CD4-positive, alpha-beta T cell treated with Interleukin-6 for 4 hours (primary cell): Measurements from ENCODE around the gene KRT14.
"Not testable (repeated sequence)": the region's sequence is repeated elsewhere in the genome, so short reads cannot be mapped to it uniquely, and the experiment has no call there.

ENCODE experiments used
- DNase-seq: peaks from one replicate; pipeline ENCODE4 v3.0.0-alpha.2; 2020; ENCODE audit warnings: mixed read lengths

The KRT14 gene

DNA sequence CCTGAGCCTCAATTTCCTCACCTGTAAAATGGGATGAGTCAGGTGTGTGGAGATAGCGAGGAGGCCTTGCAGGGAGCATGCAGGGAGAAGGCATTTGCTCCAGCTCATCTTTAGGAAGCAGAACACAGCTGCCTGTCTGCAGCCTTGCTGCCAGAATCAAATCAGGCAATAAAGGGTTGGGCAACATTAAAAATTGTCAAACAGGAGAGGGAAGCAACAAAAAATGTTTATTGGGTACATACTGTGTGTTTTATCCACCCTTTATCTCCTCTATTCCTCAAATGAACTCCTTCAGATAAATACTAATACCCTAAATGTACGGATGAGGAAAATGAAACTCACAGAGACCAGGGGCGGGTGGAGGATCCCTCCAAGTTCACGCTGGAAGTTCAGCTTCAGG lies 13.6 kb upstream of the KRT14 start:
- no peak for DNase-seq

DNA sequence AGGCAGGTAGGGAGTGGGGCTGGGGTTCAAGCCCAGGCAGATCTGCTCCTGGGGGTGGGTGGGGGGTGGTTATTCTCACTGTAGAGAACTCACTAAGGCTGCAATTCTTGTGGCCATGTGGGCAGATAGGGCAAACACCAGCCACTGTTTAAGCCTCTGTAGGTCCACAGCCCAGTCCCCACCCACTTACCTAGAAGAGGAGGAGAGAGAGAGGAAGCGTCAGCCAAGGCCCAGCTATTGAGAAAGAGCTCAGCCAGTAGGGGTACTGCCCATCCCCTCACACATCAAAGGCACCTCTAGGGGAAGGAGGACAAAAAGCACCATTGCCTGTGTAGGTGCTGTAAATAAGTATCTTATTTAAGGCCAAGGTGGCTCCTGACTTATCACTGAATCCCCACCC lies 13.0 kb upstream of the KRT14 start:
- no peak for DNase-seq

DNA sequence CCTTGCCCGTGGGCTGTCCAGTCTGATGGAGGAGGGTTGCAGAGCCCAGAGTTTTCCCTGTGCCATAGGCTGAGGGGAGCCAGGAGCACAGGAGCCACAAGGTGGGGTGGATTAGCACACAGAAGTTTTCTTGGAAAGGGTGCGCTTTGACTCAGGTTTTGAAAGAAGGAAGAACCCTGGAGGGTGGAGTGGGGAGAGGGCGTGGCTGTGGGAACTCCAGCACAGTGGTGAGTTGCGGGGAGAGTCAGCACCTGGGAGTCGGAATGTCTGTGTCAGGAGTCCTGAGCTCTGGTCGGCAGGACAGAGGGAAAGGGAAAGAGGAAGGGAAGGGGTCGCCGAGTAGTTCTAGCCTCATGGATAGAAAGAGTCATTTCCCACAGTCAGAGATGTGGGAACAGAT lies 8.9 kb upstream of the KRT14 start:
- no peak for DNase-seq

DNA sequence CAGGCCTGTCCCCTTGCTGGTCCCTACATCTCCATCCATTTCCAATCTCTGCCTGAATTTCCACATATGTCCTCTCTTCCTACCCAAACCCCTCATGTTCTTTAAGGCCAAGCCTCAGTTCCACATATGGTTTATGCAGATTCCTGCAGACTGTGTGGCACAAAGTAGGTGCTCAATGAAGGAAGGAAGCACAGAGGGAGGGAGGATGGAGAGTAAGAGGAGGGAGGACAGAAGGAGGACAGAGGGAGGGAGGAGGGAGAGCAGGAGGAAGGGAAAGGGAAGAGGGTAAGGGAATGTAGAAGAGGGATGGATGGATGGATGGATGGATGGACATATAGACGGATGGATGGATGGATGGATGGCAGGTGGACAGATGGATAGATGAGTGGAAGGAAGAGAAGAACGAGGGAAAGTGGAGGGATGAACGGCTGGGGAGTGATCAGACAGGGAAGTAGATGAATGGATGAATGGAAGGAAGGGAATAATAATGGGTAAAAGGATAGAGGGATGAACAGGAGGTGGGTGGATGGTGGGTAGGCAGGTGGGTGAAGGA lies 7.7 kb upstream of the KRT14 start:
- no peak for DNase-seq

DNA sequence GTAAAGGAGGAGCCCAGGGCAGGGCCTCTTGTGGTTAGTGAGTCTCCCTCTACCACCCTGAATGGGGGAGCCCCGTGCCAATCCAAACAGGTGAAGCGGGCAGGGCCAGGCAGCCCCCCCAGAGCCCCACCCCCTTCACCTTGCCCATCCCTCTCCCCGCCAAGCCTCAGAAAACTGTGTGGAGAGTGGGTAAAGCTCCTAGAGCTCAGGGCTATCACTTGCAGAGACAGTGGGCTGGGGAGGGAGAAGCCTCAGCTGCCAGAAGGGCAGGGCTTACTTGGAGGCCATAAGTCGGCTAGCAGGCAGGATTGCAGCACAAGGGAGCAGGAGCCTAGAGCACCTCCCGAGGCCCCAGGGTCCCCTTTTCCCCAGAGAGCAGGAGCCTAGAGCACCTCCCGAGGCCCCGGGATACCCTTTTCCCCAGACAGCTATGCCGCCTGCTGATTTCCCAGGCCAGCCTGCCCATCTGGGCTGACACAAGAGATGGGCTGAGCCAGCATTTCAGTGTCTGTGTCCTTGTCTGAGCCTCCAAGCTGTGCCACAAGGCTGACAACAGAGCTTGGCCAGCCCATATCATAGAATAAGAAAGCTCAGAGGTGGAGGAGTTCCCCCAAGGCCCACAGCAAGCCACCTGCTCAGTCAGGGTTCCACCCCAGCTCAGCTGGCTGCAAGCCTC lies 6.7 kb upstream of the KRT14 start:
- no peak for DNase-seq

DNA sequence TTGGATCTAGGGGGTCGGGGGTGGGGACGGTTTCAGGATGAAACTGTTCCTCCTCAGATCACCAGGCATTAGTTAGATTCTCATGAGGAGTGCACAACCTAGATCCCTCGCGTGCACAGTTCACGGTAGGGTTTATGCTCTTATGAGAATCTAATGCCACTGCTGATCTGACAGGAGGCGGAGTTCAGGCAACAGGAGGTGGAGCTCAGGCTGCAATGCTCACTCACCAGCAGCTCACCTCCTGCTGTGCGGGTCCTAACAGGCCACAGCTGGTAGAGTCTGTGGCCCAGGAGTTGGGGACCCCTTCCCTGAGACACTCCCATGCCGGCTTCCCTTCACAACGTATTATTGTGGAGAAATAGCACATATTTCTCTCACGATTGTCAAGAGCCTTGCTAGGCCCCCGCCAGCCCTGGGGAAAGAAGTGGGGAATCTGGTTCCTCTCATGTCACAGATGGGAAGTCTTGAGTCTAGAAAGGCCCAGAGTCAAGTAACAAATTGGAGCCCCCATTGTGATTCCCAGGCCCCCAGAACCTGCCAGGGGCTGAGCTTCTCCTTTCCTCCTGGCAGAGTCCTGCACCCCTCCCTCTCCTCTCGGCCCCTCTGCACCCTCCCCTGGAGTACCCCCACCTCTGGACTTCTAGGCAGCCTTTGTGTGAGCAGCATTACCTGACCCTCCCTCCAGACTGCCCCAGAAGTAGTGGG lies 6.1 kb upstream of the KRT14 start:
- no peak for DNase-seq

DNA sequence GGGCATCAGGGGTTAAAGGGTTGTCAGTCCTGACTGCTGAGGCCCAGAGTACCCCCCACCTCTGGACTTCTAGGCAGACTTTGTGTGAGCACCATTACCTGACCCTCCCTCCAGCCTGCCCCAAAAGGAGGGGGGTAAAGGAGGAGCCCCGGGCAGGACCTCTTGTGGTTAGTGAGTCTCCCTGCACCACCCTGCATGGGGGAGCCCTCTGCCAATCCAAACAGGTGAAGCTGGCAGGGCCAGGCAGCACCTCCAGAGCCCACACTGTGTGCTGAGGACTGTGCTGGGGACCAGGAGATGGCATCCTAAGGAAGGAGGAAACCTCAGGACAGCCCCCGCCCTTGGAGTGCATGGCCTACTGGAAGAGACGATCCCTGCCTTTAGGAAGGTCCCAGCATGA lies 2.6 kb upstream of the KRT14 start:
- no peak for DNase-seq

DNA sequence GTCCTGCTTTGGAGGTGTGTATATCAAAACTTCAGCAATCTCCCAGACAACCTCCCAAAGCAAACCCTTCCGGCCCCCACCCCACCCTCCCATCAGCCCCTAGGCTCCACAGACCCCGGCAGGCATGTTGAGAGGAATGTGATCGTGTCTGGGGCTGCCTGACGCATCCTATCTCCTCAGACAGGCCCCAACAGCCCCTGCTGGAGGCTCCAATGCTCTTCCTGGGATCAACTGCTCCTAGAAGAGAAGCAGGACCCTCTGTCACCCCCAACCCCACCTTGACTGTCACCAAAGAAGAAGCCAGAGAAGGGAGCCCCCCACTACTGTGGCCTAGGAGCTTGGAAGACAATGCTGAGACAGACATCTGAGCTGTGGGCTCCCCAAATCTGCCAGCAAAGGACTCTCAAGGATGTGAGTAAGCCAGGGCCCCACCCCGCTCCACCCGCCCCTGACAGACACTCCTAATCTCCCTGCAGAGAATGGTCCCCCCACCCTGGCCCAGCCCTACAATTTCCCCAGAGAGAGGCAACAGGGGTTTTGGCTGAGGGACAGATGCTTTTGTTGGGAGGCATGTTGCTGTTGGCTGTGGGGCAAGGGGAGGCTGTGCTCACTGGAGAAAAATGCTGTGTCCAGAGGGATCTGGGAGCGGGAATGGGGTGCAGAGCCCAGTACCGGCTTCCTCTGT lies 1.6 kb upstream of the KRT14 start:
- no peak for DNase-seq

DNA sequence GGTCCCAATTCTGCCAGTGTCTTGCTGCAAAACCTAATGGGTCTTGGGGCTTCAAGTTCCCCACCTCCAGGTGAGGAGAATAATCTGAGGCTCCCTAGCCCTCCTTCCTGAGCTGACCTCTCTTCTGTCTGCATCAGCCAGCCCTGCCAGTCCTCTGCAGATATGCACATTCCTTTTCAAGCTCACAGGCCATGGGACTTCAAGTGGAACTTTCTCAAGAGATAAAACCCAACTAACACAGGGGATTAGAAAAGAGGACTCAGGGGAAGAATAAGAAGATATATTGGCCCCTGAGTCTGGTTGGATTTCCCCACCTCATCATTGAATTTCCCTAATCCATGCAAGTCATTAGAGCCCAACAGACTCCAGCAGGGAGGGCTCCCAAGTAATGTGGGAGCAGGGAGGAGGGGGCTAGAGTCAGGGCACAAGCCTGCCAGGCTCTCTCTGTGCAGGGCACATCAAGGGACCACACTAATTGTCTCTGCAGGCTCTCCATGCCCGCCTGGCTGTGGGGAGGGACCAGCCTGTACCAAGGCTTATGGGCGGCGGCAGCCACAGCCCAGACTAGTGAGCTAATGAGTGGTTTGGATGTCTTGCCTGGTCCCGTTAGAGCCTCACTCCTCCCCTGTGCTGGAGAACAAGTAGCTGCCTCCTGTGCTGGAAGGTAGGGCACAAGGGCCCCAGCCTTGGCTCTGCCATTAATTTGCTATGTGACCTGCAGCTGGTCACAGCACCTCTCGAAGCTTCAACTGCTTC lies 1.2 kb downstream of the KRT14 start:
- DNase-seq: no peak

DNA sequence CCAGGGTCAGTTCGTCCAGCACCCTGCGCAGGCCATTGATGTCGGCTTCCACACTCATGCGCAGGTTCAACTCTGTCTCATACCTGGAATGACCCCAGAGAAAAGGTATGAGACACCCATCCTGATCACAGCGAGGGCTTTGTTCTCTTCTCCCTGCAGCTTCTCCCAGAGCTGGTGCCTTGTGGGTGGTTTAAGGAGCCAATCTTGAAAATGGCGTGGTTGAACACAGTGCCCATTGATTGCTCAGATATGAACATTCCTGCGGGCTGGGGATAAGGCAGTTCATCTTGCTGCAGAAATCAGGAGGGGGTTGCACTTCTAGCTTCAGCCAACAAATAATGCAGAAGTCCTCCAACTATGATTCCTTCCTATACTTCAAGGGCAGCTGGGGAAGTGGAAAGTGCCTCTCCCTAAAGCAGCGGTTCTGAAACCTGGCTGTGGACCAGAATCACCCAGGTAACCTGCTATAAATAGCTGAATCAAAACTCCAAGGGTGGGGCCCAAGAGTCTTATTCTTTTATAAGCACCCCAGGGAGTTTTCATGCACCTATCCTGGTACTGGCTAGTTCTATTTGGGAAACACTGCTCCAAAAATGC lies 2.3 kb downstream of the KRT14 start:
- DNase-seq: not testable (repeated sequence)

DNA sequence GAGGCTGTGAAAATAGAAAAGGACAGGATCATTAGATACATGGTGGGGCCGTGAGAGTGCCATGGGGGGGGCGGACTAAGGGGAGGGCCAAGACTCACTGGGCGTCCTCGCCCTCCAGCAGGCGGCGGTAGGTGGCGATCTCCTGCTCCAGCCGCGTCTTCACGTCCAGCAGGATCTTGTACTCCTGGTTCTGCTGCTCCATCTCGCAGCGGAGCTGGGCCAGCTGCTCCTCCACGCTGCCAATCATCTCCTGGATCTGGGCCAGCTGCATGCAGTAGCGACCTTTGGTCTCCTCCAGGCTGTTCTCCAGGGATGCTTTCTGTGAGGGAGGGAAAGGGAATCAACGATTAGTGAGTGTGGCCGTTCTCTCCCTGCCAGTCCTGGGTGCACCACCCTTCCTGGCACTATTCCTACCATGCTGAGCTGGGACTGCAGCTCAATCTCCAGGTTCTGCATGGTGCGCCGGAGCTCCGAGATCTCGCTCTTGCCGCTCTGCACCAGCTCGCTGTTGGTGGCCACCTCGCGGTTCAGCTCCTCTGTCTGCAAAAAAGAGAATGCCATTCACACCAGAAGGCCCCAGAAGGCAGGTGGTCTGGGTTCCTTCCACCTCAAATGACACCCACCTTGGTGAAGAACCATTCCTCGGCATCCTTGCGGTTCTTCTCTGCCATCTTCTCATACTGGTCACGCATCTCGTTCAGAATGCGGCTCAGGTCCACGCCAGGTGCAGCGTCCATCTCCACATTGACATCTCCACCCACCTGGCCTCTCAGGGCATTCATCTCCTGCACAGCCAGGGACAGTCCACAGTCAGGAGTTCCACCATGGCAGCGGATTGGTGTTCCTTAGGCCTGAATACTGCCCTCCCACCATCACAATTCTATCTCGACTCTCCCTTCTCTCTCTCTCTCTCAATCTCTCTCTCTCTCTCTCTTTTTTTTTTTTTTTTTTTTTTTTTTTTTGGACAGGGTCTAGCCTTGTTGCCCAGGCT lies 3.3 kb downstream of the KRT14 start:
- DNase-seq: no peak

DNA sequence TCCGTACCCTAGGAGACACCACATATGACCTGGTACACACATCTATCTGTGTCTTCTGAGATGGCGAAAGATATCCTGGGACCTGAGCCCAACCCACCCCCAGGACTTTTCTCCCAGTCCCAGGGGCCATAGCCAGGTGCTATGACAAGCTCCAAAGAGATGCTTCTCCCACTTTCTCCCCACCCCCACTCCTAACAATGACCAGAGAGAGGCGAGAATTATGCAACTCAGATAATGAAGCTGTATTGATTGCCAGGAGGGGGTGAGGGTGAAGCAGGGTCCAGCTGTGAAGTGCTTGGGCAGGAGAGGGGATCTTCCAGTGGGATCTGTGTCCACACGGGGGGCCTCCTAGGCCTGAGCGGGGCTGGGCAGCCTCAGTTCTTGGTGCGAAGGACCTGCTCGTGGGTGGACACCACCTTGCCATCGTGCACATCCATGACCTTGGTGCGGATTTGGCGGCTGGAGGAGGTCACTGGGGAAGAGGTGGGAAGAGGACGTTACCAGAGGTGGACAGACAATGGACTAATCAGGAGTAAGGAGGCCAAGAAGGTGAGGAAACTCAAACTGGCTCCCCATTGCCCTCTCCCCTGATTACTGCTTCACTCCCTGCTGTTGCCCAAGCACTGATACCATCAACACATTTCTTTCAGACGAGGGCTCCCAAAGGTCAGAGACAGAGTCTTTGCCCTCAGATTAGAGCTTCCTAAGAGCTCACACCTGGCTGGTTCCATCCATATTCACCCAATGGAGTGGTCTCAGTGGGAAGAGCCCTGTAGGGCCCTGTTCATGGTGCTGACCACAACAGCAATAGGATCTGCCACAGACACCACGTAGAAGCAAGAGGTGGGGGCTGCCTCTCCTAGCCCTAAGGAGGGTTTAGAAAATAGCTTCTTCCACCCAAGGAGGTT lies 4.4 kb downstream of the KRT14 start:
- DNase-seq: not testable (repeated sequence)

DNA sequence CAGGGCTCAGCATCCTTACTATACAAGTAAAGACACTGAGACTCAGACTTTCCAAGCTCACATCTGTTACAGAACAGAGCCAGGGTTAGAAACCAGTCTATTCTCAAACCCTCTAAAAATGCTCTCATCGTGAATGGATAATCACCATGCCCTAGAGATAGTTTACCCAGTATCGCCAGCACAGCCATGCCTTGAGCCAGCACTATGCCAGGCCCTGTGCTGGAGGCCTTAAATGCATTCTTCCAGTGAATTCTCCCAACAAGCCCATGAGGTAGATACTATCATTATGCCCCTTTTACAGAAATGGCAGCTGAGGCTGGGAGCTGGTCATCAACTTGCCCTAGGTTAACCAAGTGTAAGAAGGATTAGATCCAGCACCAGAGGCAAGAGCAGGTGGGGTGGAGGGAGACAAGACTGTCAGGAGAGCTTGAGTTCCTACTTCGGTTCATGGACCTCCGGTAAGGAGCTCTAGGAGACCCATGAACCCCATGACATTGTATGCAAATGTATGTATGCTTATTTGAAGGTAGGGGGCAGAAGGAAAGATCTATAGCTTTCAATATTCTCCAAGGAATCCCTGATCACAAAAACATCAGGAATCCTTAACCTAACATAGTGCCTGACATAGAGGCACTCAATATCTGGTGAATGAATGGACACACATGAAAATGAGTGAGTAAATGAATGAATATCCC lies 5.2 kb downstream of the KRT14 start:
- DNase-seq: no peak

DNA sequence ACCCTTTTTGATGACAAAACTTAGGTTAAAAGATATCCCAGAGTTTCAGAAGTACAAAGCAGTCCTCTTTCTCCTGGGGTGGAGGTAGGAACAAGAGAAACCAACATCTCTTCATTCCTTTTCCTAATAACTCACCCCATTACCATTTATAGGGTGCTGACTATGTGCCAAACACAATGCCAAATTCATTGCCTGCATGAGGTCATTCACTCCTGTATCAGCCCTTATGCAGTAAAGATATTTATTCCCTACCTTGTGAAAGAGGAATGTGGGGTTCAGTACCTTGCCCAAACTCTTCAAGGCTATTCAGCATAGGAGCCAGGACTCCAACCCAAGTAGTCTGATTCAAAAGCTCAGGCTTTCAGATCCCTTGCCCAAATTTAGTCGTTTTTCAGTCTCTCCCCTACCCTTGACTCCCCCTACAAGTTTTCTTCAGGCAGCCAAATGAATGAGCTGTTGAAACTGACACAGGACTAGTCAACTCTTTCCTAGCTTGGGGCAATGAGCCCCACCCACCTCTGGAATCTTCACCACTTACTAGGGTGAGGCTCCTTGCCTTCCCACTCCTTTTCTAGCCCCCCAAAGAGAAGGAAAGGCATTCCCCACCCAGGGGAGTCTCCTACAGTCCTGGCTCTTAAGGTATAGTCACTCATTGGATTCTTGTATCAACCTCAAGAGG lies 5.9 kb downstream of the KRT14 start:
- DNase-seq: no peak

DNA sequence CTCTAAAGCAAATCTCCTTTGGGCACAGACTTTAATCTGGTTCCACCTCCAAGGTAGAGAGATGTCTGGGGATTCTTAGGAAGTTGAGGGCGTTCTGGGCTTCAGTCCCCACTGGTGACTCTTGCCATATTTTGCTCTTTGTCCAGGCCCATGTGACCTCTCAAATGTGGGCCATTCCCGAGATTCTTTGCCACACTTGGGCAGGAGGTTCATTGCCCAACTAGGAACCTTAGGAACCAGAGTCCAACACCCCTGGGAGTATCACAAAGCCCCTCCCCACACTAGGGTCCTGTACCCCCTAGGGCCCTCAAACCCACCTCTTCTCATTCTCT lies 6.5 kb downstream of the KRT14 start:
- DNase-seq: no peak

DNA sequence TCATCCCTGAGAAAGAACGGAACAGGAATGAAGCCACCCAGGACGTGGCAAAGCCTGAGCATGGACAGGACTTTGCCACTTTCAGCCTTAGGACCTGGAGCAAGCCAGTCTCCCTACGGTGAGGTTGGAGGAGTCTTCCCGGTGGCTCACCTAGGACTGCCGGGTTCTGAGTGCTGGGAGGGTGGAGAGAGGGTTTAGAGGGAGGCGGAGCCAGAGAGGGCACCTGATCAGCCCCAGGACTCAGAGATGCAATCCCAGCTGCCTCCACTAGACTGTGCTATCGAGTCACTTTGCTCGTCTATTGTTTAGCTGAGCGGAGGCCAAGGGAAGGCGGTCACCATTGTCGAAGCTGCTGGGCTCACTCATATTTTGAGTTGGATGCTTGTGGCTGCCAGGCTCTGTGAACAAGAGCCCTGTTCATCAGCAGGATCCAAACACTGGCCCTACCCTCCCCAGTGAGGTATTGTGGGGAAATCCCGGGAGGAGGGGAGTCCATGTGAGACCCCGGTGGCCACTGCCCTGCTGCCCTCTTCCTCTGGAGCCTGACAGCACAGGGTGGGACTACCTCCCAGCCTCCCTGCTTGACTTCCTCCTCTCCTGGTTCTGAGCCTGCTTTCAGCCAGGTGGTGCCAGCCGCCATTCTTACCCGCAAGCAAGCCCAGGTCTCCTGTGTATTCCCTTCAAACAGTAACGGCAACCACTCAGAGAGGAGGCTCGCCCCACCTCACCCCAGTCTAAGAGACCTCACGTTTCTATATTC lies 7.0 kb downstream of the KRT14 start:
- peak; percentile 53 for DNase-seq

DNA sequence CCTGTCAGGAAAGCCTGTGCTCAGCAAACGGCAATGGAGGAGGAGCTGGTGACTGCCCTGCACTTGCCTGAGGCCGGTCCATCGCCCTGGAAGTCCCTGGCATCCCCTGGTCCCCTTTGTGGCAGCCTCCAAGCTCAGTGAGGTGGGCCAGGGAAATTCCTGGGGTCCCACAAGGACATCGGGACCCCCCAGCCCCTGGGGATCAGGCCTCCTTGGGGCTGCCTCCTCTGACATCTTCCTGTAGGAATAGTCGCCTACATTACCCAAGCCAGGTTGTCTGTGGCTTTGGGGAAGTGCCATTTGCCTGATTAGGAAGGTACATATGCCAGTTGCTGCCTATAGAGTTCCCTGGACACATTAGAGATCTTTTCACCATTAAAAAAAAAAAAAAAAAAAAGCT lies 7.7 kb downstream of the KRT14 start:
- DNase-seq: no peak

DNA sequence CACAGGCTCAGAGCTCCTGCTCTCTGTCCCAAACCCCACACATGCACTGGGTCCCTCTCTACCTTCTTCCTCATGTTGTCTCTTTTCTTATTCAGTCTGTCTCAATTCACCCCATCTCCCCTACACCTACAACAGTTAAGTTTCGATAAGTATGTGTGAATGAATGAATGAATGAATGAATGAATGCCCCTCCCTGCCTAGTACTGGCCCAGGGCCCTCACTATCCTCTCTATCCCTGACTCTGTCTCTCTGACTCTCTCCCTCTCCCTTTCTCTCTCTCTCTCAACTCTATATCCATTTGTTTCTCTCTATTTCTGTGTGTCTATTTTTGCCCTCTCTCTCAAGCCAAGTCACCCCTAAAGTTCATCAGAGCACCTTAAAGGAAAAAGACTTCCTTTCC lies 8.2 kb downstream of the KRT14 start:
- no peak for DNase-seq
